HG02885 (cell line): ENCODE results near the gene UBL4A.
A peak's percentile ranks its signal among the peaks of the same experiment; 100 is the strongest.

Source experiments
- ATAC-seq: cut with Tn5 transposase; IDR thresholded peaks from one replicate; pipeline ENCODE4 v1.9.1; 2021; ENCODE audit warnings: mild to moderate bottlenecking; ENCODE audit not compliant: unreplicated experiment, poor library complexity

The UBL4A gene

DNA sequence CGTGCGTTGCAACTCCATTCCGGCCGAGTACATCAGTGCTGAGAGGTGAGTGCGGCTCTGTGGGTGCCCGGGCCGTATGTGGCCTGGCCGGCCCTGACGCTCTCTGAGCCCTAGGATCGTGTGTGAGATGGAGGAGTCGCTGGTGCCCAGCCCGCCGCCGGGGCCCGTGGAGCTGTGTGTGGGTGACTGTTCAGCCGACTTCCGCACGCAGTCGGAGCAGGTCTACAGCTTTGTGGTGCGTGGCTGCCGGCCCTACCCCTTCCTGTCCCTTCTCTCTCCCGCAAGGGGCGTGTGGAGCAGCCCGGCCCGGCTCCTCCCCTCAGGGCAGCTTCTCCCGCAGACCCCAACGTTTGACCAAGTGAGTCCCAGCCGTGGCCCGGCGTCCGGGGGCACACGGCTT, 20.4 kb downstream of the UBL4A start:
- ATAC-seq: no peak

DNA sequence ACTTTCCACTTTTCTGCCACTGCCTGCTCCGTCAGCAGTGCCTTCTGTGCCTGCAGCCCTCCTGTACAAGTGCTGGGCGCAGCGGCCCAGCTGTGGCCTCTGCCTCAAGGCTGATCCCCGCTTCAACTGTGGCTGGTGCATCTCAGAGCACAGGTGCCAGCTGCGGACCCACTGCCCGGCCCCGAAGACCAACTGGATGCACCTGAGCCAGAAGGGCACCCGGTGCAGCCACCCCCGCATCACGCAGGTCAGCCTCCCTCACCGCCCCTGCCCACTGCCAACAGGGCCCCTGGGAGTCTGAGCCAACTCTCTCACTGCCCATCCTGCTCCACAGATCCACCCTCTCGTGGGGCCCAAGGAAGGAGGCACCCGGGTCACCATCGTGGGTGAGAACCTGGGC, 20.8 kb downstream of the UBL4A start:
- no peak for ATAC-seq

DNA sequence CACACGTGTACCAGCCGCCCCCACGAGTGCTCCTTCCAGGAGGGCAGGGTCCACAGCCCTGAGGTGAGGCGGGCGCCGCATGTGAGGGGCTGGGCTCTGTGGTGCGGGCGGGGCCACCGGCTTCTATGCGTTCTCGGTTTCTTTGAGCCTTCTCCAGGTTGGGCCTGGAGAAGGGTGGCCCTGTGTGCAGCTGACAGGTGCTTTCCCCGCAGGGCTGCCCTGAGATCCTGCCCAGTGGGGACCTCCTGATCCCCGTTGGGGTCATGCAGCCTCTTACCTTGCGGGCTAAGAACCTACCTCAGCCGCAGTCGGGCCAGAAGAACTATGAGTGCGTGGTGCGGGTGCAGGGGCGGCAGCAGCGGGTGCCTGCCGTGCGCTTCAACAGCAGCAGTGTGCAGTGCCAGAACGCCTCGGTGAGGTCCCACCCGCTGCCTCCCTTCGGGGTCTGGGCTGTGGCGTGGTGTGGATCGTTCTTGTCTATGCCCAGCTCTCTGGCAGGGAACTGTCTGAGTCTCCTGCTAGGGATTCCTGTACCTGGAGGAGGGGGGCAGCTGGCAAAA, 21.5 kb downstream of the UBL4A start:
- ATAC-seq: no peak

DNA sequence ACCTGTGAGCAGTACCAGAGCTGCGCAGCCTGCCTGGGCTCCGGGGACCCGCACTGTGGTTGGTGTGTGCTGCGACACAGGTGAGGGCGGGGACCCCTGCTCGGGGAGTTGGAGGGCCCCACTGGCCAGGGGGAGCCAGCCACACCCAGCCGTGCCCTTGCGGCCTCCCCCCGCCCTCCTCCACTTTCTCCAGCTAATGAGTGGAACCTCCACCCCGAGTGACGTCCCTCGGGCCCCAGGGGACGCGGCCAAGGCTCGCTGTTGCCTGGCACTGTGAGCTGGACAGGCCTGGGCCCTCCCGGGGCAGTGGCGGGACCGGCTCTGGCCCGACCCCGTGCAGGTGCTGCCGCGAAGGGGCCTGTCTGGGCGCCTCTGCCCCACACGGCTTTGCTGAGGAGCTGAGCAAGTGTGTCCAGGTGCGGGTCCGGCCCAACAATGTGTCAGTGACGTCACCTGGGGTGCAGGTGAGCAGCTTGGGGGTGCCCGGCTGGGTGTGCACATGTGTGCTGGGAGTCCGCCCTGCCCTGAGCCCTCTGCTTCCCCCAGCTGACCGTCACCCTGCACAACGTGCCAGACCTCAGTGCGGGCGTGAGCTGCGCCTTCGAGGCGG, 22.7 kb downstream of the UBL4A start:
- ATAC-seq: no peak

DNA sequence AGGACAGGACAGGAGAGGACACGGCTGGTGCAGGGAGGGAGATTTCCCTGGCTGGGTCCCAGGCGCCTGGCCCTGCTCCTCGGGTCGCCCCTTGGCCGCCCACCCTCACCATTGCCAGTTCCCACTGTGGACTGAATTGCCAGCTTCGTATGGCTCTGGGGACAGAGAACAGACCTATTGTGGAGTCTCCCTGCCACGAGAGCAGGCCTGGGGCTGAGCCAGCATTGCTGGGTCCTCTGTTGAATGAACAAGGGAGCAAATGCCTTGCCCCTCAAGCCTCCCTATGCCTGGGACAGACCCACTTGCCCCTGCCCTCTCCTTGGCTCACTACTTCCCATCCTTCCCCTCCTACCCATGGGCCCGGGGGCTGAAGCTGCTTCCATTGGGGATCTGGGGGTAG, 24.0 kb downstream of the UBL4A start:
- no peak for ATAC-seq

DNA sequence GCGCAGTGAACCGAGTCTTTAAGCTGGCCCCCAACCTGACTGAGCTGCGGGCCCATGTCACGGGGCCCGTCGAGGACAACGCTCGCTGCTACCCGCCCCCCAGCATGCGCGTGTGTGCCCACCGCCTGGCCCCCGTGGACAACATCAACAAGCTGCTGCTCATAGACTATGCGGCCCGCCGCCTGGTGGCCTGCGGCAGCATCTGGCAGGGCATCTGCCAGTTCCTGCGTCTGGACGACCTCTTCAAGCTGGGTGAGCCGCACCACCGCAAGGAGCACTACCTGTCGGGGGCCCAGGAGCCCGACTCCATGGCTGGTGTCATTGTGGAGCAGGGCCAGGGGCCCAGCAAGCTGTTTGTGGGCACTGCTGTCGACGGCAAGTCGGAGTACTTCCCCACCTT, 26.1 kb downstream of the UBL4A start:
- ATAC-seq: no peak

DNA sequence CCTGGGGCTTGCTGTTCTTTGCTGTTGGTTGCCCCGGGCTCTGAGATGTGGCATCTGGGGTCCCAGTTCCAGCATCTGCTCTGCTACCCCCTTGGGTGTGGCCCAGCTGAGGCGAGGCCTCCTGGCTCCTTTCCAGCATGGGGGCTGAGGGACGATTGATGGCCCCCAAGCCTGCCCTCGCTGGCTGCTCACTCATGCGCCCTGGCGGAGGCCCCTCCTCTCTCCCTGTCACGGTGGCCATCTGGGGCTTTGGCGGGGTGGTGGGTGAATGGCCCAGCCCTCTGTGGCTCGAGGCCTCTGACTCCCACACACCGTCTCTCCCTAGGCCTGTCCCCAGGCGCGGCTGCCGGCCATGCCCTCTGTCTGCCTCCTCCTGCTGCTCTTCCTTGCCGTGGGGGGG, 26.6 kb downstream of the UBL4A start:
- ATAC-seq: no peak

DNA sequence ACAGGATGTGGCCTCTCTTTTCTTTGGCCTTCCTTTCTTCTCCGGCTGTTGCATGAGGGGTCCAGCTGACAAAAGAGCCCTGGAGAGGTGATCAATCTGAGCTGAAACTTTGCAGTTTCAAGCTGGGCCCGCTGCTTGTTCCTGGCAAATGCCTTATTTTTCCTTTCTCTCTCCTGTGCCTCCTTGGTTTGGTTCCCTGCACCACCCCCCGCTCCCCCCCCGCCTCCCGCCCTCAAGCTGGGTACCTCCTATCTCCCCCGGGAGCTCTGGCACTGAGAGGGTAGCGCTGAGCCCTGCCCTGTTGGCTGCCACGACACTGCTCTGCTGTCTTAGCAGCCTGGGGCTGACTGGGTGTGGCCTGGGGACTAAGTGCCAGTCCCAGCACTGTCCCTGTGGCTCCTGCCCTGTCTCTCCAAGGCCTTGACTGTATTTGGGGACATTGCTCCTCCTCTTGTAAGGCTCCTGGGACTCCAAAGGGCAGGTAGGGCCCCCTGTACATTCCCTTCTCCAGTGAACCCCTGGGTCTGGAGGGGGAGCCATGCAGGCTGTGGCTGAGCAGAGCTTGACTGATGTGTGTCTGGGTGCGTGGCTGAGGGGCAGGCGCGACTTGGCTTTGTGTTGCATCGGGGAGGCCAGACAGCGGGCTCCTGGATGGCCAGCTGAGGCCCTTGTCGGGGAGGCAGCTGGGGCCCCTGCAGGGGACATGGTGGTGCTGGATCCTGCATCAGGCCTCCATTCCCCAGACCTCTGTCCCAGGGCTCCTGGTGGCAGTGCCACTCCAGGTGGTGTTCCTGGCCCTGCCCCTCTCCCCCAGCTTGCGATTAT, 27.2 kb downstream of the UBL4A start:
- no peak for ATAC-seq

DNA sequence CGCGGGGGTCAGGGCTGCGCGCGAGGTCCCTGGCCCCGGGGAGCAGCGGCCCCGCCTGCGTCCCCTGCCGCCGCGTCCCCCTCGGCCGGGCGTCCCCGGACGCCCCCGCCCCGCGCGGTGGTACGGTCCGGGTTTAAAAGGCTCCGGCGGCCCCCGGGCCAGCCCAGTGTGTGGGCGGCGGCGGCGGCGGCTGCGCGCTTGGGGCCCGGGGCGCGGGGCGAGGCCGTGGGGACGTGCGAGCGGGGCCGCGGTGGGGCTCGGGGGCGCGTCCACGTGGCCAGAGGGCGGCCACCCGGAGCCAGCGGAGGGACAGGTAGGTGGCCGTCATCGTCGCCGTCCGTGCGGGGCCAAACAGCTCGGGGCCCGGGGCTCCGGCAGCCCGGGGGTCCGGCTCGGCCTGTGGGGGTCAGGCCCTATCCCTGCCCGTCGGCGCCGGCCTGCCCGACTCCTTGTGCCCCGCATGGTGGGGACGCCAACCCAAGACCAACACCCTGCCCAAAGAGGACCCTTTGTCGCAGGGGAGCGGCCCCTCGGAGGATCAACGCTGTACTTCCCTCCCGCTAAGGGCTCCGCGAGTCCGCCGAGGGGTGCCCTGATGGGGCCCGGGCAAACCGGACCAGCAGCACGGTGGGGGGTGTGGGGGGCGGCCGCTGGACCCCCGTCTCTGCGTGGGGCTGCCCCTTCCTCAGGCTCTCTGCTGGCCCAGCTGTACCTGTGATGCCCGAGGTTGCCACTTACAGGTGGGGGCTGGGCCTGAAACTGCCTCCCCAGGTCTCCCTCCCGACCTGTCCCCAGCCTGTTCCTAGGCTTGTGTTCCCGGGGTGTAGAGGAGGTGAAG, 28.1 kb downstream of the UBL4A start, which contains the start of gene PLXNA3:
Gene PLXNA3, plus strand, starts transcription at position 166 of the 838 bp plus-strand sequence. CDS start 1,903 bp downstream, outside the sequence.
- ATAC-seq: peak; percentile 65

DNA sequence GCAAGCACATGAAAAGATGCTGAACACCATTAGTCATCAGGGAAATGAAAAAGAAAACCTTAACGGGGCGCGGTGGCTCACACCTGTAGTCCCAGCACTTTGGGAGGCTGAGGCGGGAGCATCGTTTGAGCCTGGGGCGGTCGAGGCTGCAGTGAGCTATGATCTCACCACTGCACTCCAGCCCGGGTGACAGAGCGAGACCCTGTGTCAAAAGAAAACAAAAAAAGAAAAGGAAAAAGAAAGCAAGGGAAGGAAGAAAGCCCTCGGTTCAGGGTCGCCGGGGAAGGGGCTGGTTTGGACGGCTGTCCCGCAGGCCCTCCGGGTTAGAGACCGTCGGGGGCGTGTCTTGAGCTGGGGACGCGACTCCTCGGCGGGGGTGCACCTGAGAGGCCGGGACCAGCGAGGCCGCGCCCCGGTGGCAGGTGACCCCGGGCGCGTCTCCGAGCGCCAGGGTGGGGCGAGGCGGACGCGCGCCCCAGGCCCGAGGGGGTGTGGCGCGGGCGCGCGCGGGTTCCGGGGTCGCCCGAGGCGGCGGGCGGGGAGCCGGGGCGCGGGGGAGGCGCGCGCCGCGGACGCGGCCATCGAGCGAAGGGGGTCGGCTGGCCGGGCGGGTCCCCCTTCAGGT, 28.8 kb downstream of the UBL4A start:
- peak; percentile 65 for ATAC-seq

DNA sequence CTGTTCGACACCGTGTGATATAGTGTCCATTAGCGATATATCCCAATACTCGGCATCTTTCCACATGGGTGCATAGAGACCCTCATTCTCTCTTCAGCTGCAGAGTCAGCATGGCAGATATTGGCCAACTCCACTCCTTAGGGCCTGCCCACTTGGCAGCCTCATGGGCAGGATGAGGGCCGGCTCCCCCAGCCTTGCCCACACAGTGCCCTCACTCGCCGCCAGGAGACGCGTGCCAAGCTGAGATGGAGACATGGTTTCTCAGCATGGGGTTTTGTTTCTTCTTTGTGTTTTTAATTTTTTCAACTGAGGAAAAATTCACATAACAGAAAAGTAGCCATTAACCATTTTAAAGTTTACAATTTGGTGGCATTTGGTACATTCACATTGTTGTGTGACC, 33.6 kb downstream of the UBL4A start:
- ATAC-seq: no peak

DNA sequence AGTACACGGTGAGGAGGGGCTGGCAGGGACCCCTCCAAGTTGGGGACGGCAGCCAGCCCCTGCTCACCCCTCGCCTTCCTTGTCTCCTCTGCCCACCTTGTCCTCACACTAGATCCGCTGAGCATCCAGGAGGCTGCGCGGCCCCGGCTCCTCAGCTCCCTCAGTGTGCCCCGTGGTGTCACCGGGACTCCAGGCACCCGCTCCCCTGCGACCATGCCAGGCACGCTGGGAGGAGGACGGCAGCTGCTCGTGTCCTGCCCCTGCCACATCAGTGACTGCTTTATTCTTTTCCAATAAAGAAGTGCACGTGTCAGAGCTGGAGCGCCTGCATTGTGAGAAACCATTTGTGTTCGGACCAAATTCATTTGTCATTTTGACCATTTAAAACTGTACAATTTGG, 36.1 kb downstream of the UBL4A start:
- ATAC-seq: no peak

DNA sequence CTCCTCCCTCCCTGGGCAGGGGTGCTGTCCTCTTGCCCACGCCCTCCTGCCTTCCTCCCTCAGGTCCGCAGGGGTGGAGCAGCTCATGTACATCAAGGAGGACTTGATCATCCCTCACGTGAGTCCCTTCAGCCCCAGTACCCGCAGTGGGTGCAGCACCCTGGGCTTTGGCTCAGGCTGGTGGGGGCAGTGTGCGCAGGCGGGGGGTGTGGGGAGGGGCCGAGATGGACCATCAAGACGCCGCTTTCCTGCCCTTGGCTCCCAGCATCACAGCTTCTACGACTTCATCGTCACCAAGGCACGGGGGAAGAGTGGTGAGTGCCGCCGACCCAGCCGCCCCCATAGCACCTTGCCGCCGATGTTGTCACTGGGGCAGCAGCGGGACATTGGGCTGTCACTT, 36.8 kb downstream of the UBL4A start:
- ATAC-seq: no peak

DNA sequence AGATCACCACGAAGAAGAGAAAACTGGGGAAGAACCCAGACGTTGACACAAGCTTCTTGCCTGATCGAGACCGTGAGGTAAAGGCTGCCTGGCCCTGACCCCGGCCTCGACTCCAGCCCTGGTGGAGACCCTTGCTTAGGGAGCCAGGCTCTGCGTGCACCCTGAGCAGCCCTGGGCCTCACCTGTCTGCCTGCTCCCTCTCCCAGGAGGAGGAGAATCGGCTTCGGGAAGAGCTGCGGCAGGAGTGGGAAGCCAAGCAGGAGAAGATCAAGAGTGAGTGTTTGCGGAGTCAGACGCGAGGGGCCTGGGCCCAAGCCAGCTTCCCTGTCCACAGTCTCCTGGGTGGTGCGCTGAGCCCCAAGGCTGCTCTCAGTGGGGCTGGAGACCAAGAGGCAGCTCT, 37.9 kb downstream of the UBL4A start:
- ATAC-seq: no peak

DNA sequence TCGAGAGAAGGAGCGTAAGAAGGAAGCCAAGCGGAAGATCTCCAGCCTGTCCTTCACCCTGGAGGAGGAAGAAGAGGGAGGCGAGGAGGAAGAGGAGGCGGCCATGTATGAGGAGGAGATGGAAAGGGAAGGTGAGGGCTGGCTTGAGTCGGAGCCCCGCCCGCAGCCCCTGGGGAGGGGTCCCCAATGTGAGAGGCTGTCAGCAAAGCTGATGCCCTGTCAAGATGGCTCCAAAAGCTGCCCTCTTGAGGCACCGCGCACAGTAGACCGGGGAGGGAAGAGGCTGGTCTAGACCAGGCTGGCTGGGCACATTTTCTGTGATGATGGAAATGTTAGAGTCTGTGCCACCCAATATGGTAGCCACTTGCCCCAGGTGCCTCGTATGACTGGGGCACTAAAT, 40.0 kb downstream of the UBL4A start:
- ATAC-seq: no peak

DNA sequence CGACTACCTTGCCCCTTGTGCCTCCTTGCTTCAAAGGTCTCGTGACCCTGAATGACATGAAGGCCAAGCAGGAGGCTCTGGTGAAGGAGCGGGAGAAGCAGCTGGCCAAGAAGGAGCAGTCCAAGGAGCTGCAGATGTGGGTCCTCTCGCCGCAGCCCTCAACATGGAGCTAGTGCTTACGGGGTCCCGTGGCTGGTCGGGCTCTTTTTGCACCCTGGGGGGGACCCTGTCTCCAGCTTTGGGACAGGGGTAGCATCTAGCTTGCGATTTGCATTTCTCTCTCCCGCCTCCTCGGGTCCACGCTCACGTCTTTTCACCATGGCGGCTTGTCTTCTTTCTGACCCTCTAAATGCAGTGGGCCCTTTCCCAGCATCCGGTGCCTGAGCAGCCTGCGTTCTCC, 40.6 kb downstream of the UBL4A start:
- ATAC-seq: no peak

DNA sequence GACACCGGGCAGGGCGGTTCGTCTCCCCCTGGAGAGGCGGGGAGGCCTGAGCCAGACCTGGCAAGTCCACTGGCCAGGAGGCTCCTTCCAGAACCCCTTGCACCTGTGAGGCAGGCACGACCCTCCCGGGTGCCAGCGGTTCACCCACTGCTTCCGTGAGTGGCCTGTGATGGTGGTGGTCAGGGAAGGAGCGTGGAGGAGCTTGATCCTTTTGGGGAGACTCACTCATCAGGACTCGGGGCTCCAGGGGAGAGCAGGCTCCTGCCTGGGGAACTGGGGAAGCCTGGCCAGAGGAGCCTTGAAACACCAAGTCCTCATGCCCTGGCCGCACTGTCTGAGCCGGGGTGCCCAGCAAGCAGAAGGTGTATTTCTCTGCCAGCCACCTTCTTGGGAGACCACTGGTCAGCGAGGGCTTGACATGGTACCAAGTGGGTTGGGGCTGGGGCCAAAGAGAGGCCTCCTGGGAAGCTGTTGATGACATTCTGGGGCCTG, 41.6 kb downstream of the UBL4A start:
- no peak for ATAC-seq

DNA sequence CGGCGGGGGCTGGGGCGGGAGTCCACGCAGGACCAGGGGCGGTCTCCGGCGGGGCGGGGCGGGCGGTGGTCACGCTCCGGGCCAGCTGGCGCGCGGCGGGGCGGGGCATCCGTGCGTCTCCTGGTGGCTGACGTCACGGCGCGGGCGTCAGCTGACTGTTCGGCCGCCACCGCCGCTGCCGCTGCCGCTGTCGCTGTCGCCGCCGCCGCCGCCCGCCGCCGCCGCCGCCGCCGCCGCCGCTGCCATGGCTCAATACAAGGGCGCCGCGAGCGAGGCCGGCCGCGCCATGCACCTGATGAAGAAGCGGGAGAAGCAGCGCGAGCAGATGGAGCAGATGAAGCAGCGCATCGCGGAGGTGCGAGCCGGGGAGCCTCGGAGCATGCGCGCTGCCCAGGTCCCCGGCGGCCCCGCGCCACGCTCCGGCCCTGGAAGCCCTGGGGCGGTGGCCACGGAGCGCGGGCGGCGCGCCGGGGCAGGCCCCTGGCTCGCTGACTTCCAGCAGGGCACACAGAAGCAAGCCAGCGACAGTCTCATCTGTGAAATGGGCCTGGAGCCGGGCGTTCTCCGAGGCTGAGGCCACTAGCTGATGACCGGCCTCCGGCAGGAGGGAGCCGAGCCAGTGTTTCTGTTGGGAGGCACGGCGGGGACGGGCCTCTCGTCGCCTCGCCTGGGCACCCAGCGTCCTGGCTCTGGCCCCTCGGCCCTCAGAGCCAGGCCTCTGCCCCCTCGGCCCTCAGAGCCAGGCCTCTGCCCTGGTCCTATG, 42.2 kb downstream of the UBL4A start, which contains the start of gene FAM50A:
Gene FAM50A, plus strand, starts transcription at position 150 of the 763 bp plus-strand sequence. Its CDS starts 95 bp downstream, at position 245.
- ATAC-seq: peak; percentile 75

DNA sequence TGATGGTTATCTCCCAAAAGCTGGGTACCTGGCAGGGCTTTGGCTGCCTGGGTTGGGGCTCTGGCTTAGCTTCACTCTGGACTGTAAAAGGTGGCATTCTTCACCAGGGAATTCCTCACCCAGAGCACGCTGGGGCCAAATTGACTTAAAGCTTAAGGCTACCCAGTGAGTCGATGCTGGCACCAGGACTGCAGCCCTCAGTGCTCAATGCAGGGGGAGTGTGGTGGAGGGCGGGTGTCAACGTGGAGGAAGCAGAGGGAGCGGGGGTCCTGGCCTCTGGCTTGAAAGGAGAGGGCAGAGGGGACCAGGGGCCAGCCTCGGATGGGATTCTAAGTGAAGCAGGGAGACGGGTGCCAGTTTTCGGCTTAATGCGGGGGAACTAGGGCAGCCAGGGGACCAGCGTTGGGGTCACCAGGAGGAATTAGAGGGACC, 42.9 kb downstream of the UBL4A start:
- peak; percentile 3 for ATAC-seq
